GM19455 (cell line): ENCODE results near the gene IMP3.
A peak's percentile ranks its signal among the peaks of the same experiment; 100 is the strongest.
"Not testable (repeated sequence)": the region's sequence is repeated elsewhere in the genome, so short reads cannot be mapped to it uniquely, and the experiment has no call there.

ENCODE experiments used
- ATAC-seq: cut with Tn5 transposase; IDR thresholded peaks from one replicate; pipeline ENCODE4 v1.9.1; 2021; ENCODE audit not compliant: unreplicated experiment

Gene IMP3, protein sequence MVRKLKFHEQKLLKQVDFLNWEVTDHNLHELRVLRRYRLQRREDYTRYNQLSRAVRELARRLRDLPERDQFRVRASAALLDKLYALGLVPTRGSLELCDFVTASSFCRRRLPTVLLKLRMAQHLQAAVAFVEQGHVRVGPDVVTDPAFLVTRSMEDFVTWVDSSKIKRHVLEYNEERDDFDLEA

DNA sequence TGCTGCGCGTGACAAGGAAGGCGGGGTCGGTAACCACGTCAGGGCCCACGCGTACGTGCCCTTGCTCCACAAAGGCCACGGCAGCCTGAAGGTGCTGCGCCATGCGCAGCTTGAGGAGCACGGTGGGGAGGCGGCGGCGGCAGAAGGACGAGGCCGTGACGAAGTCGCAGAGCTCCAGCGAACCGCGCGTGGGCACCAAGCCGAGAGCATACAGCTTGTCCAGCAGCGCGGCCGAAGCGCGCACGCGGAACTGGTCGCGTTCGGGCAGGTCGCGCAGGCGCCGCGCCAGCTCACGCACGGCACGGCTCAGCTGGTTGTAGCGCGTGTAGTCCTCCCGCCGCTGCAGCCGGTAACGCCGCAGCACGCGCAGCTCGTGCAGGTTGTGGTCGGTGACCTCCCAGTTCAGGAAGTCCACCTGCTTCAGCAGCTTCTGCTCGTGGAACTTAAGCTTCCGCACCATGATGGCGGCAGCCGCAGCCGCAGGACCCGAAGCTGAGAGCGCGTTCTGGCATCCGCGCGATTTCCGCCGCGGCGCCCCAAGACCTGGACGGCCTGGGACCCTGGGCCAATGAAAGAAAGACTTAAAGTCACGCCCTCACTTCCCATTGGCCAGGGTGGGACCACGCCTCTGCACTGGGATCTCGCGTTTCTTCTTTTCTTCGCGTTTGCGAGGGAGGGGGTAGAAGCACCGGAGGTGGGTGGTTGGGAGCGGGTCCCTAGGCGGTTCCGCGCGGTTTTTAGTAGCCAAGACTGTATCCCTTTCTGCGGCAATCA, at the start of gene IMP3:
TSS of gene IMP3 (minus strand) at position 516 of the 774 bp plus-strand sequence. CDS start at position 460, 56 bp downstream.
- ATAC-seq, result peak; percentile 91

DNA sequence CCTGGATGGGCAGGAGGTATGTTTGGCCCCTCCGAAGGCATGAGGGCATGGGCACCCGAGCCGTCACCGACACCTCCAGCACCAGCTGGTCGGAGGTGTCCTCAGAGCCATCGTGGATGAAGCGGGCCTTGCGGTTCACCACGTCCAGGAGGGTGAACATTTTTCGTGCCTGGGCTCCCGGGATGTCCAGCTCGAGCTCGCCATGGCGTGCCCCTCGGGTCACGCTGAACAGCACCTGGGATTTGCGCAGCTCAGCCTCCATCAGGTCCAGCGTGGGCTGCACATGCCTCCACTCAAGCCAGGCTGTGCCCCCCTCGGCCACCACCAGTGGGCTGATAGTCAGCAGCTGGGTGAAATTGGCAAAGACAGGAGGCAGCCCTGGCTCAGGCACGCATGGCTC, 49.4 kb upstream of the IMP3 start:
- not testable (repeated sequence) for ATAC-seq

DNA sequence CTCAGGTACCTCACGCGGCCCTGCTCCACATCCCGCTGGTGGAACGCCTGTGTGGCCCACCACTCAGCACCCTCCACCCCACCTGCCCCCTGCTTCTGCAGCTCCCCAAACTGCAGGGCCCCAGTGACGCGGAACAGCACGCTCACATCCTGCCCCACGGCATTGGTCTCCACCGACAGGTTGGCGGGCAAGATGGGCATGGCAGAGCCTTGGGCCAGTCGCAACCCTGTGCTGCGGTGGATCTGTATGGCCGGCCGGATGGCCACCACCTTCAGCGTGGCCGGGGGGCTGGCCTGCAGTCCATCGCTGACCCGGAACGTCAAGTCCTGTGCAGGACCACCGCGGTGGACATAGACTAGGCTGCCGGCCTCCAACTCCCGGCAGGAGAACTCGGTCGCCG, 48.8 kb upstream of the IMP3 start:
- ATAC-seq, result no peak

DNA sequence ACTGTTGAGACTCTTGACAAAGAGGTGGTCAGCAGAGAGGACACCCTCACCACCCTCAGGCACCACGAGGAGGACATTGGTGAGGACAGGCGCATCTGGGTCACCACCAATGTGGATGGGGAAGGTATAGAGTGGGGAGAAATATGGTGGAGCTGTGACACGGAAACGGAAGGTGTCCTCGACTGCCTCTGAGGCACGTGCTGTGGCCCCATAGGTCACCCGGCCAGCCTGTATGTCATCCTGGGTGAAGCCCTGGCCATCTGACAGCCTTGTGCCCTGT, 48.2 kb upstream of the IMP3 start:
- ATAC-seq, result no peak

DNA sequence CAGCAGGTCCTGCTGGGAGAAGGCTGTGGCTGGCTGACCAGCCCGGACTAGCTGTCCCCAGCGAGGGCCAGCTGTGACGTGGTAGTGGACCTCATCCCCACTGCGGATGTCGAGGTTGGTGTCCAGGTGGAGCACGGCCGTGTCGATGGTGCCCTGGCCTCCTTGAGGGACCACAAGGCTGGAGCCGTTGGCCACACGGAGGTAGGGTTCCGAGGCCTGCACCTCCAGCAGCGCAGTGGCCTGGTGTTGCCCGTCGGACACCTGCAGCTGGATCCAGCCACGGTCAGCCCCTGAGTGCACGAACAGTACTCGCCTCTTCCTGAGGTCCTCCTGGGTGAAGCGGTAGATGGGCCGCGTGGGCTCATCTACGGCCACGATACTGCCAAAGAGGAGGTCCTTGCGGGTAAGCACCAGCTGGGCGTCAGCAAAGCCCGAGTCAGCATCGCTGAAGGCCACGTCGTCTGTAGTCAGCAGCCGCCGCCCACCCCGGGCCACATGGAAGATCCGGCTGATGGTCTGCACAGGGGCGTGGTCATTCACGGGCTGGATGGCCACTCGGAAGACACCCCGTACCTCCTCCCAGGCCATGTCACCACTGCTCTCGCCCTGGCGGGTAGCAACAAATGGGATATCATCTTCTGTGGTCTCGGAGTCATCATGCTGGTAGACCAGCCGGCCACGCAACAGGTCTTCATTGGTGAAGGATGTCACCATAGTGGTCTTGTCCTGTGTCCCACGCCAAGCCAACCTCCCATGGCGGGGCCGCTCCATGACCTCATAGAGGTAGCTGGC, 47.7 kb upstream of the IMP3 start:
- ATAC-seq, result no peak

DNA sequence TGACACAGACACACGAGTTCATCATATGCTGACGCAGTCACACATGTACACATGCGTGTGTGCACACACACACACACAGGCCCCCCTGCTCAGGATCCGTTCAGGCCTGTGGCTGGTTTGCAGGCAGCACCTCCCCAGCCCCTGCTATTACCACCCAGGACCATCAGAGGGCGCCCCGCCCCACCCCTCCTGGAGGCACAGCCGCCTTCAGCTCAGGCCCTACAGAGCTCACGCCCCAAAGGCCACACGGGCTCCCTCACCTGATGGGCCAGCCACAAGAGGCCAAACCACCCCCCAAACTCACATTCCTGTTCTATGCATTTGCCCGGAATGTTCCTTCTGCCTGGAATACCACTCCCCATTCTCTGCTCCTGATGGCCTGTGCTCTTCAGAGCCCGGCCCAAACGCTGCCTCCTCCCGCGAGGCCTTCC, 46.2 kb upstream of the IMP3 start:
- not testable (repeated sequence) for ATAC-seq

DNA sequence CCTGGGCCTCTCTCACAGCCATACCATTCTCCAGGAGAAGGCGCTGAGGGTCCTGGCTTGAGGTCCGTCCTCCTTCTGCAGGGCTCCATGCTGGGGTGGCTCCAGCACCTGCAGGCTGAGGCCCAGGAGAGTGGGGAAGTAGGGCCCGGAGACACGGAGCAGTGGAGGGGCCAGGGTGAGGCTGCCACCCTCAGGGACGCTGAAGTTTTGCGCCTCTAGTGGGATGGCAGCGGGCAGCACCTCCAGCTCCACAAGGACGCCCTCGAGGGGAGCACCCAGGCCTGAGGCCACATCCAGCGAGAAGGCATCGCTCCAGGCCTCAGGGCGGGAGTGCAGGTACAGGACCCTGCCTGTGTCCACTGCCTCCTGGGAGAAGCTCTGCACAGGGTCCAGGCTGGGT, 45.2 kb upstream of the IMP3 start:
- no peak for ATAC-seq

DNA sequence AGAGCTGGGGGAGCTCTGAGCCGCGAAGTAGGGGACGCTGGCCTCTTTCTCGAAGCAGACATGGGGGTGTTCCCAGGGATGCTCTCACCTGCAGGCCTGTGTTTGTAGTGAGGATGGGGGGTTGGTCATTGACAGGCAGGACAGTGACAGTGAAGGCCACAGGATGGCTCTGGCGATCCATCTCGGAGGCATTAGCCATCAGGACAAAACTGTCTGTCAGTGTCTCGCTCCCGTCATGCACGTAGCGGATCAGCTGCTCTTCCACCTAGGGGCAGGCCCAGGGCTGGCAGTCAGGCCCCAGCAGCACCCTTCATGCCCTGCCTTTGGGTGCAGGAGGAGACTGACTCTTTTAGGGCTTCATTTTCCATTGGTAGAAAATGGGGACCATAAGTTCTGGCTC, 44.6 kb upstream of the IMP3 start:
- no peak for ATAC-seq

DNA sequence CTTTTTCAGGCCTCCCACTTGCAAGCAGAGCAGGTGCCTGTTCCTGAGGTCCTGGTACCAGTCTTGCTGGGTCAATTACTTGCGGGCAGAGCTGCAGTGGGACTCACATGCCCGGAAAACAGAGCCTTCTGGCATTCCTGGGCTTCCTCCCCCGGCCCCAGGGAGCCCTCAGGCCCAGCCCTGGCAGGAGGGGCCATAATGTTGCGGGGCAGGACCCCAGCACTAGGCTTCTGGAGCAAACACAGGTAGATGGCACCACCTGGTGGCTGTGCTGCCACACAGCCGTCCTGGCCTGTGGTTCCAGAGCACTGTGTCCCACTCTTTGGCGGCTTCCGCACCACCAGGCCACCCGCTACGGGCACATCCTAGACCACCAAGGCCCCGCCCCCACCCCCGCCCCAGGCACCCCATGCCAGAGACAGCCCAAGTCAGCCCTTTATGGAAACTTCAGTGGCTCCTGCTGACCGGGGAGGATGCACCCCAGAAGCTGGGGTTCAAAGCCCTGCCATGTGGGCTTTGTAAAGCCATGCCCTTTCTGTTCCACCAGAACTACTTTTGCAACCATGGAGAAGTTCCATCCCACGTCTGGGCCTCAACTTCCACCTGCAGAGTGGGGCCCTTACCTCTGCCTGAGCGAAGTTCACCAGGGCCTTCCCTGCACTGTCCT, 43.8 kb upstream of the IMP3 start:
- not testable (repeated sequence) for ATAC-seq

DNA sequence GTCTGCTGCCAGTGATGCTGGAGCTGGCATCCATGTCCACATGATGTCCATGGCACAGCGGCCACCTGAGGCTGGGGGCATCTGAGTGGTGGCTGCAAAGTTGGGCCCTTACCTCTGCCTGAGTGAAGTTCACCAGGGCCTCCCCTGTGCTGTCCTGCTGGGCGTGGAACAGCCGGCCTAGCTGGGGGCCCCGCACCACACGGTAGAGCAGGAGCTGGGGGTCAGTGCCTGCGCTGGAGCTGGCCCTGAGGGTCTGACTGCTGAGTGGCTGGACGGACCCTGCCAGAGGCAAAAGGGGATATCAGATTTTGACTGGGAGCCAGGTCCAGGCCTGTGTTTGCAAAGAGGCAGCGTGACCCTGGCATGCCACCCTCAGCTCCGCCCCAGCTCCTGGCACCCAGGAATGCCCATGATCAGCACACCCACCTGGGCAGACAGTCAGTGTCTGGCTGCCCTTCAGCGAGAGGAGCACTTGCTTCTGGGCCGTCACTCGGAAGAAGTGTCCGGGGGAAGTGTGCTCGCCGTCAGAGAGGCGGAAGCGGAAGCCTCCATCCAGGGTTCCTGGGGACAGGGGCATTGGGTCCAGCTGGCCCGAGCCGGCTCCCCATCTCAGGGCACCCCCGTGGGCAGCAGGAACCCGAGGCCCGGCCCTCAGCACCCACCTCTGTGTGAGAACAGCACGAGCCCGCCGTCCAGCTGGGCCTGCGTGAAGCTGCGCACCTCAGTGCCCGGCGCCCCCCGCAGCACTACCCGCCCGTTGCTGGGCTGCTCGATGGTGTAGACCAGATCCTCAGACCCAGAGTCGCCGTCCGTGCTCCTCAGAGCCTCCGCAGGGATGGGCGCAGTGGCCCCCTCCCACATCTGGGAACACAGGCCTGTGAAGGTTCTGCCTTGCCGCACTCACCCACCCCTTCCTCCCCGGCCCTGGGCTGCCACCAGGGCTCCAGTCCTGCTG, 42.4 kb upstream of the IMP3 start:
- ATAC-seq, result no peak

DNA sequence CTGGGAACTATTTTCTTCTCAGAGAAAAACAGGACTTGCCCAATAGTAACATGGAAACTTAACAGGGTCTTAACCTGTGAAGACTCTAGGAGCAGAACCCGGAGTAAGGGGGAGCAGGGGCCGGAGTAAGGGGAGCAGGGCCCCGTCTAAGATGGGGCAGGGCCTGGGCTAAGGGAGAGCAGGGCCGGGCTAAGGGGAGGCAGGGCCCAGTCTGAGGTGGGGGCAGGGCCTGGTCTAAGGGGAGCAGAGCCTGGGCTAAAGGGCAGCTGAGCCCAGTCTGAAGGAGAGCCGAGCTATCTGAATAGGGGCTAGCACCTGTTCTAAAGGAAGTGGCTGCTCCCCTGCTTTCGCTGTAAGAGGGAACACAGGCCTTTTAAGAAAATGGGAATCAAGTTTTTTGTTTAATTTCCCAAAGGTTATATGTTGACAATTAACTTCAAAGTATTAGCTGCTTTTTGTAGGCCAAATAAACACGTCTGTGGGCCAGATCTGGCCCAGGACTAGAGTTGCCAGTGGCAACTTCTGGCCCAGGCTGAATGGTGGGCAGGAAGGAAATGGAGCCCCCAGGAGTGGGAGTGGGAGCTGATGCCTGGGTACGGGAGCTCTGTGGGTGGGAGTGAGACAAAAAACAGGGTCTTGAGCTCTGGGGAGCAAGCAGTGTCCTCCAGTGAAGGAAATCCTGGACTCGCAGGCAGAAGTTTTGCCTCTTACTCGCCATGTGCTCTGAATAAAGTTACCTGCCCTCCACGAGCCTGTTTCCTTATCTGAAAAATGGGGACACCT, 40.2 kb upstream of the IMP3 start:
- no peak for ATAC-seq

DNA sequence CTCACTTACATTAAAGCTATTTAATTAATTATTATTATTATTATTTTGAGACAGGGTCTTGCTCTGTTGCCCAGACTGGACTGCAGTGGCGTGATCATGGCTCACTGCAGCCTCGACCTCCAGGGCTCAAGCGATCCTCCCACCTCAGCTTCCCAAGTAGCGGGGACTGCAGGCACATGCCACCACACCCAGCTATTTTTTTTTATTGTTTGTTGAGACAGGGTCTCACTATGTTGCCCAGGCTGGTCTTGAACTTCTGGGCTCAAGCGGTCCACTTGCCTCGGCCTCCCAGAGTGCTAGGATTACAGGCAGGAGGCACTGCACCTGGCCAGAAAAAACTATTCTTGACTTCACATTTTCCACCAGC, 38.3 kb upstream of the IMP3 start:
- not testable (repeated sequence) for ATAC-seq

DNA sequence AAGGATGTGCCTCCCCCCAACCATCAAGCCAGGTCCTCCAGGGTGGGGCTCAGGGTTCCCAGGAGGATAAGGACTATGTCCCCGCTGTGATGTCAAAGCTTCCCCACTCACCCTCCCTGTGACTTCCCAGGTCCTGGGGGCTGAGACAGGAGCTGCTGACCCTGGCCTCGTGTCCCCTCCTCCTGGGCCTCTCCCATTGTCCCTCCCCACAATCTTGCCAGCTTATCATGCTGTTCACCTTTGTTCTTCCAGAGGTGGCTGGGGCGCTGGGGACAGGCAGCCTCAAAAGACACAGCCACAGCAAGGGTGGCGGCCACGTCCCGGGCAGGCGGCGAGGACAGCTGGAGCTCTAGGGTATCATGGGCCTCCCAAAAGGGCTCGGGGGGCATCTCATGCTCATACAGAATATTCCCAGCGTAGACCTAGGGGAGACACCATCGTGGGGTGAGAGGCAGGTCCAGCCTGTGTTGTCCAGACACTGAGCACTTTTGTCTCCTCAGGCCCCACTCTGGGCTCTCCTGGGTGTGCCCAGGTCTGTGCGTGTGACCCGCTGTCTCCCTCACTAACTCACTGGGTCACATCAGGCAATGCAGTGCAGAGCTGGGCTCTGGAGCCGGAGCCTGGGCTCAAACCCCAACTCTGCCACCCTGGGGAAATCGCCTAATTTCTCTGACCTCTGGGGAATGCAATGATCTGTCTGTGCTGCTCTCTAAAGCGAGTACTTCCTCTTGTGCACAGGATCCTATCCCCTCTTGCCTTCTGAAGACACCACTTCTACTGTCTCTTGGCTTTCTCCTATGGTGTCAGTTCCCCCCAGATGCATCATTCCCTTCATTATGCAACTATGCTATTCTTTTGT, 37.7 kb upstream of the IMP3 start:
- ATAC-seq, result no peak

DNA sequence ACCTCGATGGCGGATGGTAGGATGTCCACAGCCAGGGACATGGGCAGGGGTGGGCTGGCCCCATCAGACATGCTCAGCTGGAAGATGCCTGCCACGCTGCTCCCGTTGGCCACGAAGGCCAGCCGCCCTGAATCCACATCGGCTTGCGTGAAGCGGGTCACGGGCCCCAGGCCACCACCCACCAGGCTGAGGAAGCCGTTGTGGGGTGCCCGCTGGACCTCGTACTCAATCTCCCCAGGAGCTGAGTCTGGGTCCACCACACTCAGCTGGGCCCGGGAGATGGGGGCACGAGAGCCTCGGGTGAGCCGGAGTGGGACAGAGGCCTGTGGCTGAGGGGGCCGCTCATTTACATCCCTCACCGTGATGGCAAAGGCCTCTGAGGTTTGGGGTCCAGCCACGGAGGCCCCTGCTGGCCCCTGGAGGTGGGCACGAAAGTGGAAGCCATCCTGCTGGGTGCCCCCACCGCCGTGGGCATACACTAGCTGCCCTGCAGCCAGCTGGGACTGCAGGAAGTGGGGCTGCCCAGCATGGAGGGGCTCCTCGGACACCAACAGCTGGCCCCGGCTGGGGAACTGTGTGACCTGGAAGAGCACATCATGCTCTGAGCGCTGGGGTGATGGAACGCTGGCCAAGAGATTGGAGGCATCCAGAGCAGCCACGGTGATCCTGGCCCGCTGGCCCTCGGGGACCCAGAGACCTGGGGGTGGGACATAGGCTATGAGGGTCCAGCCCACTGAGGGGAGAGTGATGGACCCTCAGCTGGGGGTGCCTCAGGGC, 36.9 kb upstream of the IMP3 start:
- no peak for ATAC-seq

DNA sequence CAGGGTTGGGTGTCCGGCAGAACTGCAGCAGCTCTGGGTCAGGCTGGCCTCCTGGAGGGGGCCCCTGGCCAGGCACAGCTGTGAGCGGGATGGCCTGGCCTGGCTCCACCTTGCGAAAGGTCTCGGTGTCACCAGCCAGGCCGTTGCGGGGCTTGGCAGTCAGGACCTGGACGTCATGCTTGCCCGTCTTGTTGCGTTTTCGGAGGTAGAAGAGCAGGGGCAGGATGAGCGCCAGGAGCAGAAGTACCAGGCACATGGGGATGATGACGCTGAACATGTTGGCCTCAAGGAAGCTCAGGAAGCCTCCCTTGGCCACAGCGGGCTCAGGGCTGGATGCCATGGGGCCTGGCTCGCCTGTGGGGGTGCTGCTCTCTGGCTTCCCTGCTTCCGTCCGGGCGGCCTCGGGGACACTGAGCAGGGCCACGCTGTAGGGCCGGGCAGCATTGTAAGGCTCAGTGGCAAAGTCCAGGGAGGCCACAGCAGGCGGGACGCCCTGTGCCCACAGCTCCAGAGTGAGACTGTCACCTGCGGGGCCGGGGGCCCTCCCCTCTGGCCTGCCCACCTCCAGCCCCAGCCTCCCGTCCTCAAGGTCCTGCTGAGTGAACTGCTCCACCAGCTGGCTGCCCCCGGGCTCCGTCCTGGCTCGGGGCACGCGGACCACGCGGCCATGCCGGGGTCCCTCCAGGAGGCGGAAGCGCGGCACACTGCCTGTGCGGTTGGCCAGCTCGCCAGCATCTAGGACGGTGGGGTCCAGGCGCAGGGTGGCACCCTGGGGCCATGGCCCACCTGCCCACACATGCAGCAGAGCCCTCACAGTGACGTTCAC, 35.8 kb upstream of the IMP3 start:
- ATAC-seq, result no peak

DNA sequence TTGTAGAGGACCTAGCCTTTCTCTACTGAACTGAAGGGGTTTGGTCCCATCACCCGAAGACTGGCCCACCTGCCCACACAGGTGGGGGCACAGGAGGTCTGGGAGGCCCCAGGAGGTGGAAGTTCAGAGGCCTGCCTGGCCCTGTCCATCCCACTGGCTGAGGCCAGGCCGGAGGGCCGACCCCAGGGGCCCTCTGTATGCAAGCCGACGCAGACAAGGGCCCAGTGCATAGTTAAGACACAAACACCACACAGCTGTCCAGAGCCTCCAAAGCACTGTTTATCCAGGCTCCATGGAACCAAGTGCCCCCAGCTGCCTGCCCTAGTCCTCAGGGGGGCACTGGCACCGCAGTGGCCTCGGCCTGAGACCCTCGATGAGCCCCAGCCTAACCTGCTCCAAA, 34.3 kb upstream of the IMP3 start:
- ATAC-seq, result no peak
